Breast epithelium (tissue), 3 donors: ENCODE data around the gene PHOX2B.

Source experiments
- CTCF ChIP-seq, 3 donors: fragments of 450-650 bp; IDR thresholded peaks; one replicate each; pipeline ENCODE4 v1.5.1; 2016 to 2017; ENCODE audit warnings: antibody characterized with exemption in 3 of 3, mild to moderate bottlenecking in 3 of 3, moderate library complexity in 3 of 3
- POLR2A ChIP-seq: fragments of 450-650 bp; IDR thresholded peaks from one replicate; pipeline ENCODE4 v1.6.1; 2016; ENCODE audit warnings: antibody characterized with exemption, mild to moderate bottlenecking, moderate library complexity
- POLR2AphosphoS5 ChIP-seq, 3 donors: sonication (generic); formaldehyde crosslinking; IDR thresholded peaks; one replicate each; pipeline ENCODE4 v1.6.1; 2017; ENCODE audit warnings: antibody characterized with exemption in 3 of 3

DNA sequence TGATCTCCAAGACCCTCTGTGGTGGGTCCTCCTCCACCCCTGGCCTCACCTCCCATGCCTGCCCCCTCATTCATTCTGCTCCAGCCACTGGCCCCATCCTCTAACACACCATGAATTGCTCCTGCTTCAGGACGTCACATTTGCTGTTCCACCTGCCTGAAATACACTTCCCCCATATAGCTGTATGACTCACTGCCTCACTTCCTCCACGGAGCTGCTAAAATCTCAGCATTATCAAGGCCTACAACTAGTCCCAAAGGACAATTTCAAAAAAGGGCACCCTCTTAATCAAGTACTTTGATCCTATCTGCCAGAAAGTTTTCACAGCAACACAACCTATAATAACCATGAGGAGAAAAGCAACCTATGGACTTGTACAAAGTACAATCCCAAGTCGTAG, 43.6 kb upstream of the PHOX2B start:
- TF ChIP-seq CTCF (IDR thresholded peaks at IDR 0.05) (no peak), POLR2AphosphoS5 (IDR thresholded peaks at IDR 0.05) (no peak), POLR2A (no peak)
